Thyroid gland (tissue), 4 donors: ENCODE data around the gene SCO2.

Experiments used
- CTCF ChIP-seq, 6 experiments: fragments of 200-600 bp in 3 of 6; fragments of 450-650 bp in 3 of 6; sonication (generic) in 3 of 6; IDR thresholded peaks; one replicate each; pipeline ENCODE4 v1.5.1; 2016 to 2019; ENCODE audit warnings: antibody characterized with exemption in 6 of 6, mild to moderate bottlenecking in 2 of 6, inconsistent platforms in 1 of 6, moderate library complexity in 1 of 6
- POLR2A ChIP-seq, 2 donors: fragments of 450-650 bp; IDR thresholded peaks; one replicate each; pipeline ENCODE4 v1.6.1; 2017; ENCODE audit warnings: antibody characterized with exemption in 2 of 2, mild to moderate bottlenecking in 2 of 2, moderate library complexity in 1 of 2

- TF ChIP-seq CTCF (IDR thresholded peaks at IDR 0.05) = no peak
- TF ChIP-seq POLR2A (IDR thresholded peaks at IDR 0.05) = no peak
These were observed 34.6 kb upstream of the SCO2 start for GRCh38 chr22:50560034-50560433.
